ENCODE results near the gene KNG1.
A peak's percentile ranks its signal among the peaks of the same experiment; 100 is the strongest.

KNG1 gene

GRCh38 chr3:186713499-186713898 is 3.7 kb upstream of the KNG1 start:
- no peak for DNase-seq

- no peak for DNase-seq
Measured at GRCh38 chr3:186719945-186720739, 3.0 kb downstream of the KNG1 start.

GRCh38 chr3:186722457-186722856 is 5.3 kb downstream of the KNG1 start:
- DNase-seq = no peak

GRCh38 chr3:186724911-186725310 is 7.8 kb downstream of the KNG1 start:
- DNase-seq = no peak

- DNase-seq = no peak
Measured at GRCh38 chr3:186732169-186732766, 15.1 kb downstream of the KNG1 start.

- no peak for DNase-seq
Measured at GRCh38 chr3:186742618-186743380, 25.6 kb downstream of the KNG1 start.

- no peak for DNase-seq
Measured at GRCh38 chr3:186743666-186744065, 26.5 kb downstream of the KNG1 start.

GRCh38 chr3:186746008-186746407 is 28.8 kb downstream of the KNG1 start:
- DNase-seq = peak; percentile 3

- DNase-seq = no peak
Measured at GRCh38 chr3:186750316-186750715, 33.2 kb downstream of the KNG1 start.

- DNase-seq = no peak
Measured at GRCh38 chr3:186751480-186751879, 34.3 kb downstream of the KNG1 start.

GRCh38 chr3:186754006-186754405 is 36.8 kb downstream of the KNG1 start:
- no peak for DNase-seq

GRCh38 chr3:186754871-186755270 is 37.7 kb downstream of the KNG1 start:
- no peak for DNase-seq

- DNase-seq = no peak
Measured at GRCh38 chr3:186757214-186757613, 40.1 kb downstream of the KNG1 start.

GRCh38 chr3:186757686-186758220 is 40.6 kb downstream of the KNG1 start:
- no peak for DNase-seq

- DNase-seq = no peak
Measured at GRCh38 chr3:186759231-186759930, 42.2 kb downstream of the KNG1 start.

- no peak for DNase-seq
Measured at GRCh38 chr3:186760141-186760833, 43.1 kb downstream of the KNG1 start.

GRCh38 chr3:186760897-186761447 is 43.8 kb downstream of the KNG1 start:
- no peak for DNase-seq

- peak; percentile 20 for DNase-seq
Measured at GRCh38 chr3:186772281-186772694, 55.1 kb downstream of the KNG1 start.

GRCh38 chr3:186772701-186773417 is 55.7 kb downstream of the KNG1 start:
- peak; percentile 76 for DNase-seq

- no peak for DNase-seq
Measured at GRCh38 chr3:186775999-186776398, 58.8 kb downstream of the KNG1 start.

- DNase-seq = no peak
Measured at GRCh38 chr3:186779204-186779603, 62.0 kb downstream of the KNG1 start.

All from CD4-positive, alpha-beta T cell treated with Interleukin-17A for 4 hours (primary cell).